Heart left ventricle (tissue), 16 donors: Measurements from ENCODE around the gene TMEM223. TPM values are rescaled to one million over a fixed set of nuclear protein-coding genes. Genes with fewer than 3 reads are reported as not detected.
A peak's percentile ranks its signal among the peaks of the same experiment; 100 is the strongest.
"Not testable (repeated sequence)": the region's sequence is repeated elsewhere in the genome, so short reads cannot be mapped to it uniquely, and the experiment has no call there.

Source experiments
- ATAC-seq, 4 donors: fragments of 200-7000 bp; cut with Tn5 transposase; one replicate each; pipeline ENCODE4 v1.9.1; 2020 to 2022; ENCODE audit warnings: moderate library complexity in 4 of 4, mild to moderate bottlenecking in 3 of 4, moderate number of reproducible peaks in 1 of 4
- DNase-seq, 5 donors: peaks; one replicate each; pipeline ENCODE4 v3.0.0-alpha.2; 2020
- H3K27ac ChIP-seq, 12 donors: fragments of 200-600 bp; sonication (generic) in 4 of 12; one replicate each; pipeline versions ENCODE4 v1.5.0 to v1.8.0; 2016 to 2022; ENCODE audit warnings: mild to moderate bottlenecking in 2 of 12
- H3K27me3 ChIP-seq, 9 donors: fragments of 200-600 bp; sonication (generic) in 2 of 9; one replicate each; pipeline versions ENCODE4 v1.5.1 to v1.8.0; 2016 to 2022; ENCODE audit warnings: mild to moderate bottlenecking in 3 of 9
- H3K36me3 ChIP-seq, 9 donors: fragments of 200-600 bp; sonication (generic) in 2 of 9; one replicate each; pipeline versions ENCODE4 v1.5.0 to v1.8.0; 2018 to 2022; ENCODE audit warnings: mild to moderate bottlenecking in 2 of 9
- H3K4me1 ChIP-seq, 12 donors: fragments of 200-600 bp; sonication (generic) in 4 of 12; one replicate each; pipeline versions ENCODE4 v1.5.0 to v1.8.0; 2016 to 2022; ENCODE audit warnings: mild to moderate bottlenecking in 3 of 12
- H3K4me3 ChIP-seq, 12 donors: fragments of 200-600 bp; sonication (generic) in 4 of 12; one replicate each; pipeline versions ENCODE4 v1.5.0 to v1.8.0; 2017 to 2022; ENCODE audit warnings: mild to moderate bottlenecking in 9 of 12, moderate library complexity in 4 of 12
- H3K9me3 ChIP-seq, 12 donors: fragments of 200-600 bp; sonication (generic) in 4 of 12; one replicate each; pipeline versions ENCODE4 v1.5.0 to v1.8.0; 2016 to 2022; ENCODE audit warnings: mild to moderate bottlenecking in 1 of 12
- POLR2A ChIP-seq, 2 donors: fragments of 450-650 bp; IDR thresholded peaks; one replicate each; pipeline ENCODE4 v1.6.1; 2017; ENCODE audit warnings: antibody characterized with exemption in 2 of 2, mild to moderate bottlenecking in 2 of 2, moderate library complexity in 2 of 2
- WGBS, 4 donors: extraction: QIAGEN DNeasy Blood & Tissue Kit in 2 of 4; methylation state at CpG; one replicate each; pipeline versions ENCODE4 v1.1.5 to v1.1.7; 2013 to 2018; 5-methylcytosine and 5-hydroxymethylcytosine counted together
- intact Hi-C, 10 donors: fragments of 100-400 bp; cut with DNase I; formaldehyde crosslinking; loops; one replicate each; pipeline versions ENCODE4 v1.11.1 to v1.14.2; 2022
- microRNA-seq, 4 donors: library from miRNA; unstranded; fragments of <30 nt; microRNA quantifications; one replicate each; pipeline versions ENCODE4 to v1.2.0, GENCODE V29; 2017 to 2020
- polyA plus RNA-seq, 2 donors: library from polyadenylated mRNA; stranded (reverse); fragments of 200-250 nt; gene quantifications; one replicate each; pipeline ENCODE4 v1.2.3, GENCODE V29; 2013
- total RNA-seq, 9 donors: library from RNA; depleted of rRNA in 2 of 9; stranded (reverse); fragments of >200 nt in 2 of 9; fragmentation: NEBNext Ultra II Directional in 3 of 9; extraction: Animal tissue kit (Norgen Biotek cat#: 25700) in 3 of 9; gene quantifications; one replicate each; pipeline versions ENCODE4 v1.1.0 to v1.2.4, GENCODE V29; 2016 to 2023
- TF ChIP-seq, protein P1 (sequence below), 12 donors: fragments of 200-600 bp; sonication (generic) in 4 of 12; IDR thresholded peaks; one replicate each; pipeline versions ENCODE4 v1.5.0 to v1.8.0; 2018 to 2022; ENCODE audit warnings: antibody characterized with exemption in 12 of 12, mild to moderate bottlenecking in 5 of 12
- donor health status: ischemic (EF 13 %, LVEDD 7.1; RV severe dilation, severe dysfunction).
- donor health status: healthy with polysubstance abuse.
- donor health status: DM: no; HTN: yes; CAD: no.
- donor health status: DM: no; HTN: no; CAD: no.
- donor health status: ischemic (EF 25% LVEDD 6.9; RV normal size, moderate dysfunction).
- donor health status: ischemic (EF 25% LVEDD 5.7; RV mildly dilated, moderate dysfunction).
- donor health status: healthy.
- donor health status: DM: yes; HTN: yes; CAD: no.
- donor health status: ischemic (EF 35%, LVEDD 5.7; RV mildly dilated, moderate dysfunction).
- donor health status: nonischemic (EF 11% LVEDD 7.7; RV severe dilation, severe dysfunction).
- donor health status: DM: yes; HTN: yes; CAD: no.
- donor health status: PGD.
- donor health status: ischemic (EF 29% LVEDD 5.4; RV normal size, mild dysfunction).
- donor health status: nonischemic (EF 23%, LVEDD 6.1; RV moderate dilation, normal function).

Gene TMEM223
- total and polyA plus RNA-seq, 11 donors: 19.0 to 55.6 (median 26.3) TPM

DNA sequence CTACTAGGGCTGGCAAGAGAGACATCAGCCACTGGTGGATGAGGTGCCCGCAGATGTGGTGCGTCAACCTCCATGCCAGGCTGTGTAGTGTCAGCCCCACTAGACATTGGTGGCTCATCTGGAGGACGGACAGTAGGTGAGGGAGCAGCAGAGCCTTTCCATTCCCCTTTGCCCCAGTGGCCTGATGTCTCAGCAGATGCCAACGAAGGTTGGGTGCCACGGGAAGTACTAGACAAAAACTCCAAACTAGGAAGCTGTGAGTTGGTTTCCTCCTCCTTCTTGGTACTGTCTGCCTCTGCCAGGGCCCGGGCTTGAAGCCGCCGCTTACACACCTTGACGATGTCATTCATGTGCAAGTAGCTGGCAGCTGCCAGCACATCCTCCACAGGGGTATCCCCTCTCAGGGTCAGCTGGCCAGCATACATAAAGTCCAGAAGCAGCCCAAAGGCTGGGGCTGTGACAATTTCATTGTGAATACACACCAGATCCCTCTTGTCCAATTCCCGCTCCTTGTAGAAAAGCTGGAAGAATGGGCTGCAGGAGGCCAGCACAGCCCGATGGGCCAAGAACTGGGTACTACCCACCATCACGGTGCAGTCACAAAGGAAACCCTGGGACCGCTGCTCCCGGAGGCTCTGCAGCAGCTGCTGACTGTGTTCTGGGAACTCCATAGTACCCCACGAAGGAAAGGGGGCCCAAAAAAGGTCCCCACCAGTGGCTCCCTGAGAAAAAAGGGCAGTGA, 38.6 kb downstream of the TMEM223 start:
- DNase-seq: no peak

DNA sequence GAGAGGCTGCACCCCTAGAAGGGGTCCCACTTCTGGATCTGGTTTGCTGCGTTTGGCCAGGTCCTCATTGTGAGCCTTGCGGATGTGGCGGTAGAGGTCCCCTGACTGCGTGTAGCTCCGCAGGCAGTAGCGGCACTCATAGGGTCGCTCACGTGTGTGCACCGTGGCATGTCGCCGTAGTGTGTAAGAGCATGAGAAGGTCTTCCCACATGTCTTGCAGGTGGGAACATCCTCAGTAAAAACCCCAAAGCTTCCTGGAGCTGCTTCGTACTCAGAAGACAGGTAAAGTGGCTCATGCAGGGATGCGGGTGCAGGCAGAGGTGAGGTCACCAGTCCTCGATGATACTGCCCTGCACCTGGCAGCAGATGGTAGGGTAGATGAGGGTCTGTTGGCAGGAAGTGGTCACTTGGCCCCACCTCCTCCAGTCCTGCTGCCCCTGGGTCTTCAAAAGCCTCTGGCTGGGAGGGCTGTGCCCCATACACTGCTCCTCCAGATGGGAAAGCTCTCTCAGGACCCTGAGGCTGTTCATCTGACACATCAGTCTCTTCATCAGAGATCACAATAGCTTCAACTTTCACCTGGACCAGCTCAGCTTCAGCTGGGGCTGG, 39.5 kb downstream of the TMEM223 start:
- peaks cover 0 to 38% (median 23%) of the 10 kb centered on the region in 9 donors for H3K36me3 ChIP-seq
- TF ChIP-seq, protein P1, sequence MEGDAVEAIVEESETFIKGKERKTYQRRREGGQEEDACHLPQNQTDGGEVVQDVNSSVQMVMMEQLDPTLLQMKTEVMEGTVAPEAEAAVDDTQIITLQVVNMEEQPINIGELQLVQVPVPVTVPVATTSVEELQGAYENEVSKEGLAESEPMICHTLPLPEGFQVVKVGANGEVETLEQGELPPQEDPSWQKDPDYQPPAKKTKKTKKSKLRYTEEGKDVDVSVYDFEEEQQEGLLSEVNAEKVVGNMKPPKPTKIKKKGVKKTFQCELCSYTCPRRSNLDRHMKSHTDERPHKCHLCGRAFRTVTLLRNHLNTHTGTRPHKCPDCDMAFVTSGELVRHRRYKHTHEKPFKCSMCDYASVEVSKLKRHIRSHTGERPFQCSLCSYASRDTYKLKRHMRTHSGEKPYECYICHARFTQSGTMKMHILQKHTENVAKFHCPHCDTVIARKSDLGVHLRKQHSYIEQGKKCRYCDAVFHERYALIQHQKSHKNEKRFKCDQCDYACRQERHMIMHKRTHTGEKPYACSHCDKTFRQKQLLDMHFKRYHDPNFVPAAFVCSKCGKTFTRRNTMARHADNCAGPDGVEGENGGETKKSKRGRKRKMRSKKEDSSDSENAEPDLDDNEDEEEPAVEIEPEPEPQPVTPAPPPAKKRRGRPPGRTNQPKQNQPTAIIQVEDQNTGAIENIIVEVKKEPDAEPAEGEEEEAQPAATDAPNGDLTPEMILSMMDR (IDR thresholded peaks at IDR 0.05): no peak
- TF ChIP-seq POLR2A (IDR thresholded peaks at IDR 0.05): no peak
- intact Hi-C loops: no loop called here
- ATAC-seq (no peak), DNase-seq (no peak)
- peaks cover 3 to 43% (median 16%) of the 10 kb centered on the region in 12 donors for H3K4me1 ChIP-seq
- H3K27me3 ChIP-seq: no peaks in the 10 kb centered on the region
- WGBS, 4 donors: 92 to 98% (median 95%) methylated on average over 12 to 14 of the region's 14 CpGs
- peak overlapping the region in 1 of 12 donors; percentile 96 for H3K27ac ChIP-seq
- no peak overlapping the region for H3K4me3 ChIP-seq
- H3K9me3 ChIP-seq: no peaks in the 10 kb centered on the region

More for the DNA sequence above, 38.6 kb downstream of the TMEM223 start:
- no peaks in the 10 kb centered on the region for H3K27me3 ChIP-seq
- TF ChIP-seq, protein P1 (IDR thresholded peaks at IDR 0.05): no peak
- TF ChIP-seq POLR2A (IDR thresholded peaks at IDR 0.05): no peak
- WGBS, 4 donors: 71 to 80% (median 75%) methylated on average over 13 to 15 of the region's 15 CpGs
- peaks cover 0 to 37% (median 23%) of the 10 kb centered on the region in 9 donors for H3K36me3 ChIP-seq
- peak overlapping the region; percentile 85 to 97 (median 94) for H3K27ac ChIP-seq
- intact Hi-C loops: loop anchor here in 2 of 10 donors (1.0 kb wide), 2 partner anchors 18 to 25 kb away; partner anchors contain the start of genes TAF6L (in 1 of the 2) and TTC9C (in 1 of the 2)
- peaks cover 3 to 43% (median 16%) of the 10 kb centered on the region in 12 donors for H3K4me1 ChIP-seq
- H3K4me3 ChIP-seq: peak overlapping the region in 11 of 12 donors; percentile 21 to 86 (median 71)
- no peak for ATAC-seq
- no peaks in the 10 kb centered on the region for H3K9me3 ChIP-seq

DNA sequence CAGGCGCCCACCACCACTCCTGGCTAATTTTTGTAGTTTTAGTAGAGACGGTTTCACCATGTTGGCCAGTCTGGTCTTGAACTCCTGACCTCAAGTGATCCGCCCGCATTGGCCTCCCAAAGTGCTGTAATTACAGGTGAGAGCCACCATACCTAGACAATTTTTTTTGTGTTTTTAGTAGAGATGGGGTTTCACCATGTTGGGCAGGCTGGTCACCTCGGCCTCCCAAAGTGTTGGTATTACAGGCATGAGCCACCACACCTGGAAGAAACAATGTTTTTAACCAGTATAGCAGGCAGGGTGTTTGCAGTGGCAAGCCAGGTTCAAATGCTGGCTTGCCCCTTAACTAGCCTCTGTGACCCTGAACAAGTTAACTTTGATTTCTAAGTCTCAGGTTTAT, 41.9 kb downstream of the TMEM223 start:
- H3K4me3 ChIP-seq, intact Hi-C loops, H3K27me3 ChIP-seq, ATAC-seq, DNase-seq, H3K9me3 ChIP-seq, H3K27ac ChIP-seq: not testable (repeated sequence)
- WGBS, 4 donors: 95 to 97% (median 97%) methylated on average over 5 of the region's 5 CpGs
- Histone ChIP-seq H3K36me3 (peaks cover 0 to 38% (median 23%) of the 10 kb centered on the region in 9 donors), H3K4me1 (peaks cover 3 to 43% (median 16%) of the 10 kb centered on the region in 12 donors)

DNA sequence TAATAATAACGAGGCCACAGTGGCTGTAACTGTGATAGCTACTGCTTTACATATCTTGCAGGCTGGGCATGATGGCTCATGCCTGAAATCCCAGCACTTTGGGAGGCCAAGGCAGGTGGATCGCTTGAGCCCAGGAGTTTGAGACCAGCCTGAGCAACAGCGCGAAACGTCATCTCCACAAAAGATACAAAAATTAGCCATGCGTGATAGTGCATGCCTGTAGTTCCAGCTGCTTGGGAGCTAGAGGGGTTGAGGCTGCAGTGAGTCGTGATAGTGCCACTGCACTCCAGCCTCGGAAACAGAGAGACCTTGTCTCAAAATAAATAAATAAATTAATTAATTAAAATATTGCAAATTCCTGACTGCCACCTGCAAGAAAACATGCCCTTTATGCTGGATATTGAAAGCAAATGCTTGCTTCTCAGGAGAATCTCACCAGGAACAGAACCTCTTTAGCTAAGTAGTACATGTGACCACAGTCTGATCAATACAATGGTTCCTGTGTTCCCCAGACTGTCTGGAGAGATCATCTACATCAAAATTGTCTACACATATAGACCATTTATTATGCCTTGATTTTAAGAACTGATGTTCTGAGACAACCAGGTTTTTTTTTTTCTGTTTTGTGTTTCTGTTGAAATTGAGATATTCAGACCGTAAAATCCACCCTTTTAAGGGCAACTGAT, 44.2 kb downstream of the TMEM223 start:
- intact Hi-C loops: no loop called here
- TF ChIP-seq POLR2A (IDR thresholded peaks at IDR 0.05): no peak
- TF ChIP-seq, protein P1 (IDR thresholded peaks at IDR 0.05): no peak
- no peaks in the 10 kb centered on the region for H3K27me3 ChIP-seq
- peaks cover 0 to 36% (median 19%) of the 10 kb centered on the region in 9 donors for H3K36me3 ChIP-seq
- WGBS, 4 donors: 75 to 87% (median 78%) methylated on average over 9 of the region's 9 CpGs
- ATAC-seq (no peak), DNase-seq (no peak)
- H3K27ac ChIP-seq: no peak overlapping the region
- peaks cover 0 to 27% (median 4%) of the 10 kb centered on the region in 12 donors for H3K4me1 ChIP-seq
- no peak overlapping the region for H3K4me3 ChIP-seq
- H3K9me3 ChIP-seq: no peaks in the 10 kb centered on the region

Small RNAs within 50 kb of the gene (microRNA-seq; reads per million reads assigned to microRNA genes)
- gene MIR6514 (0.77 to 4.3 (median 2.2) reads per million in 4 donors), gene MIR6748 (0 to 0.41 (median 0.10) reads per million in 4 donors)

Other genes with a start within 250 kb of the TMEM223 start
Only the 30 nearest of the 31 such genes appear.
- 1,000 to 10,000 TPM in 3 of 9 donors, 100 to 1,000 TPM in 6; 799 to 1,135 (median 929) TPM for gene EEF1G, start 218.1 kb downstream of the TMEM223 start, total RNA-seq
- 1,000 to 10,000 TPM in 1 of 2 donors, 100 to 1,000 TPM in 1; 549 to 1,190 TPM for gene EEF1G, start 218.1 kb downstream of the TMEM223 start, polyA plus RNA-seq
- gene TUT1, start 200.5 kb downstream of the TMEM223 start, total RNA-seq: 10 to 100 TPM in 7 of 9 donors, 1 to 10 TPM in 2; 6.3 to 16.3 (median 11.3) TPM
- 10 to 100 TPM in 1 of 2 donors, 1 to 10 TPM in 1; 8.5 to 12.2 TPM for gene TUT1, start 200.5 kb downstream of the TMEM223 start, polyA plus RNA-seq
- 10 to 100 TPM; 24.1 to 55.3 (median 33.7) TPM for gene MTA2, start 190.1 kb downstream of the TMEM223 start, total RNA-seq
- gene MTA2, start 190.1 kb downstream of the TMEM223 start, polyA plus RNA-seq: 10 to 100 TPM; 18.4 to 40.3 TPM
- gene EML3, start 179.2 kb downstream of the TMEM223 start, total RNA-seq: 10 to 100 TPM in 8 of 9 donors, 1 to 10 TPM in 1; 8.8 to 40.9 (median 16.2) TPM
- gene EML3, start 179.2 kb downstream of the TMEM223 start, polyA plus RNA-seq: 10 to 100 TPM; 14.7 to 15.3 TPM
- gene ROM1, start 178.7 kb downstream of the TMEM223 start, total RNA-seq: 1 to 10 TPM; 1.5 to 5.8 (median 2.1) TPM
- gene ROM1, start 178.7 kb downstream of the TMEM223 start, polyA plus RNA-seq: 1 to 10 TPM; 2.9 to 5.3 TPM
- 10 to 100 TPM in 7 of 9 donors, 1 to 10 TPM in 2; 9.2 to 20.5 (median 12.3) TPM for gene B3GAT3, start 170.0 kb downstream of the TMEM223 start, total RNA-seq
- 10 to 100 TPM; 19.1 to 38.1 TPM for gene B3GAT3, start 170.0 kb downstream of the TMEM223 start, polyA plus RNA-seq
- gene GANAB, start 145.4 kb downstream of the TMEM223 start, total RNA-seq: 100 to 1,000 TPM in 4 of 9 donors, 10 to 100 TPM in 5; 64.4 to 182 (median 99.1) TPM
- gene GANAB, start 145.4 kb downstream of the TMEM223 start, polyA plus RNA-seq: 100 to 1,000 TPM in 1 of 2 donors, 10 to 100 TPM in 1; 49.3 to 113 TPM
- gene INTS5, start 138.7 kb downstream of the TMEM223 start, total RNA-seq: 10 to 100 TPM in 7 of 9 donors, 1 to 10 TPM in 2; 9.1 to 23.2 (median 11.5) TPM
- gene INTS5, start 138.7 kb downstream of the TMEM223 start, polyA plus RNA-seq: 10 to 100 TPM in 1 of 2 donors, 1 to 10 TPM in 1; 3.3 to 15.5 TPM
- 10 to 100 TPM; 24.0 to 56.2 (median 28.5) TPM for gene C11orf98, start 126.8 kb downstream of the TMEM223 start, total RNA-seq
- 100 to 1,000 TPM in 1 of 2 donors, 10 to 100 TPM in 1; 75.1 to 191 TPM for gene C11orf98, start 126.8 kb downstream of the TMEM223 start, polyA plus RNA-seq
- gene CSKMT, start 126.7 kb downstream of the TMEM223 start, total RNA-seq: 1 to 10 TPM in 7 of 9 donors, under 1 TPM in 2; 0.38 to 8.7 (median 4.2) TPM
- 1 to 10 TPM; 4.4 to 6.6 TPM for gene CSKMT, start 126.7 kb downstream of the TMEM223 start, polyA plus RNA-seq
- gene UQCC3, start 120.3 kb downstream of the TMEM223 start, total RNA-seq: 1 to 10 TPM; 5.3 to 8.8 (median 5.9) TPM
- gene UQCC3, start 120.3 kb downstream of the TMEM223 start, polyA plus RNA-seq: 10 to 100 TPM; 11.5 to 15.8 TPM
- gene LBHD1, start 119.7 kb downstream of the TMEM223 start, total RNA-seq: 1 to 10 TPM; 1.8 to 6.3 (median 2.9) TPM
- 1 to 10 TPM; 1.4 to 1.8 TPM for gene LBHD1, start 119.7 kb downstream of the TMEM223 start, polyA plus RNA-seq
- 100 to 1,000 TPM in 1 of 9 donors, 10 to 100 TPM in 8; 69.2 to 116 (median 83.1) TPM for gene UBXN1, start 112.9 kb downstream of the TMEM223 start, total RNA-seq
- 100 to 1,000 TPM in 1 of 2 donors, 10 to 100 TPM in 1; 88.7 to 188 TPM for gene UBXN1, start 112.9 kb downstream of the TMEM223 start, polyA plus RNA-seq
- gene LRRN4CL, start 102.5 kb downstream of the TMEM223 start, total RNA-seq: 1 to 10 TPM in 8 of 9 donors, under 1 TPM in 1; 0.63 to 8.6 (median 2.7) TPM
- 1 to 10 TPM; 1.3 to 1.9 TPM for gene LRRN4CL, start 102.5 kb downstream of the TMEM223 start, polyA plus RNA-seq
- gene BSCL2, start 84.6 kb downstream of the TMEM223 start, total RNA-seq: 10 to 100 TPM; 13.3 to 30.1 (median 20.0) TPM
- 10 to 100 TPM; 23.1 to 39.4 TPM for gene BSCL2, start 84.6 kb downstream of the TMEM223 start, polyA plus RNA-seq
- under 1 TPM in 4 of 9 donors, not detected in 5; 0.27 to 0.55 (median 0.32) TPM for gene GNG3, start 84.3 kb downstream of the TMEM223 start, total RNA-seq
- gene GNG3, start 84.3 kb downstream of the TMEM223 start, polyA plus RNA-seq: under 1 TPM in 1 of 2 donors, not detected in 1; 0.14 TPM
- 10 to 100 TPM in 8 of 9 donors, 1 to 10 TPM in 1; 9.6 to 39.5 (median 32.6) TPM for gene HNRNPUL2, start 64.5 kb downstream of the TMEM223 start, total RNA-seq
- gene HNRNPUL2, start 64.5 kb downstream of the TMEM223 start, polyA plus RNA-seq: 10 to 100 TPM; 32.7 to 35.2 TPM
- gene TTC9C, start 63.5 kb downstream of the TMEM223 start, total RNA-seq: 10 to 100 TPM in 7 of 9 donors, 1 to 10 TPM in 2; 7.4 to 23.5 (median 12.1) TPM
- gene TTC9C, start 63.5 kb downstream of the TMEM223 start, polyA plus RNA-seq: 10 to 100 TPM; 13.9 to 20.0 TPM
- 10 to 100 TPM in 4 of 9 donors, 1 to 10 TPM in 5; 6.9 to 16.6 (median 9.9) TPM for gene ZBTB3, start 37.8 kb downstream of the TMEM223 start, total RNA-seq
- gene ZBTB3, start 37.8 kb downstream of the TMEM223 start, polyA plus RNA-seq: 1 to 10 TPM; 3.5 to 3.7 TPM
- 10 to 100 TPM; 32.6 to 61.2 (median 43.8) TPM for gene POLR2G, start 30.4 kb downstream of the TMEM223 start, total RNA-seq
- gene POLR2G, start 30.4 kb downstream of the TMEM223 start, polyA plus RNA-seq: 100 to 1,000 TPM in 1 of 2 donors, 10 to 100 TPM in 1; 43.6 to 106 TPM
- gene TAF6L, start 20.6 kb downstream of the TMEM223 start, total RNA-seq: 10 to 100 TPM in 3 of 9 donors, 1 to 10 TPM in 6; 7.1 to 19.5 (median 9.3) TPM
- gene TAF6L, start 20.6 kb downstream of the TMEM223 start, polyA plus RNA-seq: 10 to 100 TPM; 12.7 to 12.9 TPM
- gene TMEM179B, start 4.6 kb downstream of the TMEM223 start, total RNA-seq: 10 to 100 TPM; 14.7 to 46.0 (median 19.4) TPM
- gene TMEM179B, start 4.6 kb downstream of the TMEM223 start, polyA plus RNA-seq: 10 to 100 TPM; 23.8 to 47.3 TPM
- 10 to 100 TPM; 28.5 to 51.7 (median 34.1) TPM for gene NXF1, start 13.4 kb upstream of the TMEM223 start, total RNA-seq
- gene NXF1, start 13.4 kb upstream of the TMEM223 start, polyA plus RNA-seq: 10 to 100 TPM; 40.7 to 63.4 TPM
- gene STX5, start 40.0 kb upstream of the TMEM223 start, total RNA-seq: 10 to 100 TPM; 16.2 to 26.8 (median 18.9) TPM
- 10 to 100 TPM in 1 of 2 donors, 1 to 10 TPM in 1; 8.6 to 36.1 TPM for gene STX5, start 40.0 kb upstream of the TMEM223 start, polyA plus RNA-seq
- not detected for gene TEX54, start 40.8 kb upstream of the TMEM223 start, total RNA-seq
- gene TEX54, start 40.8 kb upstream of the TMEM223 start, polyA plus RNA-seq: not detected
- 10 to 100 TPM; 19.2 to 36.6 (median 24.8) TPM for gene WDR74, start 47.6 kb upstream of the TMEM223 start, total RNA-seq
- 10 to 100 TPM; 28.7 to 70.6 TPM for gene WDR74, start 47.6 kb upstream of the TMEM223 start, polyA plus RNA-seq
- 10 to 100 TPM; 26.6 to 76.0 (median 59.1) TPM for gene SLC3A2, start 88.9 kb upstream of the TMEM223 start, total RNA-seq
- gene SLC3A2, start 88.9 kb upstream of the TMEM223 start, polyA plus RNA-seq: 100 to 1,000 TPM in 1 of 2 donors, 10 to 100 TPM in 1; 27.1 to 103 TPM
- under 1 TPM in 2 of 9 donors, not detected in 7; 0.08 to 0.31 TPM for gene CHRM1, start 129.4 kb upstream of the TMEM223 start, total RNA-seq
- not detected for gene CHRM1, start 129.4 kb upstream of the TMEM223 start, polyA plus RNA-seq
- gene SLC22A6, start 193.0 kb upstream of the TMEM223 start, total RNA-seq: not detected
- not detected for gene SLC22A6, start 193.0 kb upstream of the TMEM223 start, polyA plus RNA-seq
- not detected for gene SLC22A8, start 223.8 kb upstream of the TMEM223 start, total RNA-seq
- not detected for gene SLC22A8, start 223.8 kb upstream of the TMEM223 start, polyA plus RNA-seq